ENCODE measurements around the gene NEGR1.

The NEGR1 gene

GRCh38 chr1:71835442-71835813 is 446.9 kb downstream of the NEGR1 start:
- no peak for DNase-seq

GRCh38 chr1:71834601-71835441 is 447.5 kb downstream of the NEGR1 start:
- no peak for DNase-seq

- DNase-seq, result no peak
Observed at GRCh38 chr1:71831646-71832045, 450.7 kb downstream of the NEGR1 start.

- DNase-seq, result no peak
Observed at GRCh38 chr1:71829346-71829745, 453.0 kb downstream of the NEGR1 start.

GRCh38 chr1:71828431-71829012 is 453.8 kb downstream of the NEGR1 start:
- no peak for DNase-seq

- DNase-seq, result no peak
Observed at GRCh38 chr1:71823708-71824305, 458.5 kb downstream of the NEGR1 start.

- no peak for DNase-seq
Observed at GRCh38 chr1:71817028-71817427, 465.3 kb downstream of the NEGR1 start.

GRCh38 chr1:71809085-71809484 is 473.3 kb downstream of the NEGR1 start:
- DNase-seq, result no peak

GRCh38 chr1:71804140-71804539 is 478.2 kb downstream of the NEGR1 start:
- no peak for DNase-seq

GRCh38 chr1:71796006-71796405 is 486.3 kb downstream of the NEGR1 start:
- no peak for DNase-seq

GRCh38 chr1:71792264-71792663 is 490.1 kb downstream of the NEGR1 start:
- no peak for DNase-seq

- no peak for DNase-seq
Observed at GRCh38 chr1:71788113-71788512, 494.2 kb downstream of the NEGR1 start.

- DNase-seq, result no peak
Observed at GRCh38 chr1:71787699-71788098, 494.6 kb downstream of the NEGR1 start.

GRCh38 chr1:71786218-71786617 is 496.1 kb downstream of the NEGR1 start:
- no peak for DNase-seq

- no peak for DNase-seq
Observed at GRCh38 chr1:71785450-71785849, 496.9 kb downstream of the NEGR1 start.

- DNase-seq, result no peak
Observed at GRCh38 chr1:71785000-71785399, 497.3 kb downstream of the NEGR1 start.

GRCh38 chr1:71784241-71784640 is 498.1 kb downstream of the NEGR1 start:
- no peak for DNase-seq

GRCh38 chr1:71783071-71783470 is 499.3 kb downstream of the NEGR1 start:
- DNase-seq, result no peak

- no peak for DNase-seq
Observed at GRCh38 chr1:71781450-71781849, 500.9 kb downstream of the NEGR1 start.

- no peak for DNase-seq
Observed at GRCh38 chr1:71780681-71781080, 501.7 kb downstream of the NEGR1 start.

GRCh38 chr1:71778940-71779339 is 503.4 kb downstream of the NEGR1 start:
- DNase-seq, result no peak

- no peak for DNase-seq
Observed at GRCh38 chr1:71777094-71777493, 505.2 kb downstream of the NEGR1 start.

GRCh38 chr1:71774705-71775104 is 507.6 kb downstream of the NEGR1 start:
- DNase-seq, result no peak

- no peak for DNase-seq
Observed at GRCh38 chr1:71770121-71770520, 512.2 kb downstream of the NEGR1 start.

Data from NCI-H1417 treated with DMSO at 0.1 percent for 48 hours (cell line).